IPS-11a (cell line): ENCODE measurements around the gene SCUBE3.

Experiments
- H3K4me3 ChIP-seq: one replicate; pipeline ENCODE4 v1.5.1; 2013; ENCODE audit warnings: low read depth, low read length, control low read depth

Gene SCUBE3

DNA sequence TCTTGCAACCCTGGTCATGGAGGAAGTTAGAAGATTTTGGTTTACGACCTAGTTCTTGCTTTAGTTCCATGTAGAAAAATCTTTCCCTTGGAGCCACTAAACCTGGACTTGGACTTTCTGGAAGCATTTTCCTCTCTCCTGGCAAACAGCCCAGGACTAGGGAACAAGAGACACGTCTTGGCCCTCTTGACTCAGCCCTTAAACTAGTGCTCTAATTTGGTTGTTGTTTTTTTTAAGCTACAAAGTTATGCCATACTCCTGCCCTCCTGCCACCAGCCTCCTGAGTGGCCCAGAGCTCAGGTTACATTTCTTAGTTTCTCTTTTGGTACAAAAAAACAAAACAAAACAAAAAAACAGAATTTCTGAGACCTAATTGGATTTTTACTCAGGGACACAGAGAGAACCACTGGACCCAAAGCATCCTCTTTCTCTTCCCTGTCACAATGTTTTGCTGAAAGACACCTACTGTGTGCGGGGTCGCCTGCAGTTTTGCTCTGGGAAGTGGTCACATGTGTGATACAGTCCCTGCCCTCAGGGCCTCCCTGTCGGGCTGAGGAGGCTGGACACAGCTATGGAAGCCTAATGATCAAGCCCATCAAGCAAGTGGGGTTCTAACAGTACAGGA, 32.3 kb upstream of the SCUBE3 start:
- H3K4me3 ChIP-seq, result no peak overlapping the region

DNA sequence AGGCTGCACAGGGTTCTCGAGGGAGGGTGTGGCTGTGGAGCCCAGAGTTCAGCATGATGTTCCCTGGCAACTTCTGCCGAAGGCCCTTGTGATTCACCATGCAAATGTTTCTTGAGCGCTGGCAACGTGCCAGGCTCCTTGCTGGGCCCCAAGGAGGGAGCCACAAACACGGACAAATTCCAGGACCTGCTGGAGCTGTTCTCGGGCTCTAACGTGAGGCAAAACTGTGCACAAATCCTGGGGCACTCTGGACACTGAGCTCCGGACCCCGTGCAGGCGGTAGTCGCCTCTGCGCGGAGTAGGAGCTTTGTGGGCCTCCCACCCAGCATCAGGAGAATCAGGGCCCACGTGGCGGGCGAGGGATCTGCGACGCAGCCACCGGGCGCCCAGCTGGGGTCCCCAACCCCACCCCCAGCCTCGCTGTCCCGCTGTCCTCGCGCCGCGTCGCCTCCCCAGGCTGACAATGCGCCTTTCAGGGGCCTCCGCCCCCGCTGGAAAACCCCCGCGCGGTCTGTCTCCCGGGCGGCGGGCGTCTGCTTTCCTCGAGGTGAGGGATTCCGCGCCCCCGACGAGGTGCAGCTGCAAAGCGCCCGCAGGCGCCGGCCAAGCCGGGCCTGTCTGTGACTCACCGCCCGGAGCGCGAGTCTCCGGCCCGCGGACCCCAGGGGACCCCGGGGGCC, 31.7 kb upstream of the SCUBE3 start:
- H3K4me3 ChIP-seq, result no peak overlapping the region

DNA sequence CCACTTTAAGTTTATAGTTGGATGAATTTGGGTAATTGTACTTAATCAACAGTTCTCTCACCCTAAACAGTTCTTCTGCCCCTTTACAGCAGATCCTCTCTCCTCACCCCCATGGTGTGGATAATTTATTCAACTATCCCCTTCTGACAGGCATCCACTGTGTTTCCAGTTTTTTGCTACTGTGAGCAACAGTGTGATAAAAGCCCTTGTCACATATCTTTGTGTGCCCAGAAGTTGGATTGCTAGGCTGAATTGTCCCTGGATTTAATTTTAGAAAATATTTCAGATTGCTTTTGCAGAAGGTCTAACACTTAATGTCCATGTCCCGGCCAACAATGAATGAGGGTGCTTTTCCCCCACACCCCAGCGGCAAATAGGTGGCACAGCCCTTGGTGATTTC, 30.5 kb upstream of the SCUBE3 start:
- H3K4me3 ChIP-seq, result no peak overlapping the region

DNA sequence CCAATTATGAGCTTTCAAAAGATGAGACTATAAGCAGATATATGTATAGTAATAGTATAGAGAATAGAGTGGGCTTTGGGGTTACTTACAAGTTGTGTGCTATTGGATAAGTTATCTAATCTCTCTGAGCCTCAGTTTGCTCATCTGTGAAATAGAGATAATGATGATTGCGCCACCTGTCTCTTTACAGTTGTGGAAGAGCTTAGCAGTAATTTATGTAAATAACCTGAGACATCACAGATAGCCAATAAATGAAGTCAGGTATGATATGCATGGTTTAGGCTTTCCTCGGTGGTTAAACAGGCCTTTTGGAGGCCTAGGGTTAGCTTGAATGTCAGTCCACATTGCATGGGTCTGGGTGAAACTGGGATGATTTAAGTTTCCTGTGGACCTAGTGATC, 29.8 kb upstream of the SCUBE3 start:
- no peak overlapping the region for H3K4me3 ChIP-seq

DNA sequence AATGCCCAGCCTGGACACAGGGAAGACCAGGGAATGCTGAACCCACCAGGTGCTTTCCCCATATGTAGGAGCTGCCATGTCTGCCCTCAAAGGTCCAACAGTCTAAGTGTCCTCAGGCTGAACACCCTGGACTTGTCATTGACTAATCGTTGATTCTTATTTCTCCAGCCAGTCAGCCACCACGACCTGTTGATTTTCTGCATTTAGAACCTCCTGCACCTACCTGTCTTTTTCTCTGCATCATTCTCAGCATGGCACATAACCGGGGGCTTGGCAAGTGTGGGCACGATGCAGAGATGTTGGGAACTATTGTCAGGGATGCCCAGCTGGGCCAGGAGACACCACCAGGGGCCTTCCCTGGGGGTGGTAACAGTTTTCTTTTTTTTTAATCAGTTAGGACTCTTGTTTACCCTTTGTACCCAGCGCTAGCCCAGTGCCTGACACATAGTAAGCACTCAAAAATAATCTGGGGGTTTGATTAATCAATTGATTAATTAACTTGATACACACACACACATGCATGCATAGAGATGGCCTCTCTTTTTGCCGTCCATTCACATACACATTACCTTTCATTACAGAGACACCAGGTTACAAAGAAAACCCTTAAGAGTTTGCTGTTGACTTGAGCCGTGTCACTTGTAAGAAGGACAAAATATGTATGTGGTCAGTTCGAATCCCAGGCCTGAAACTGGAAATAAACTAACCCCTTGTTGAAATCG, 29.0 kb upstream of the SCUBE3 start:
- H3K4me3 ChIP-seq, result no peak overlapping the region

DNA sequence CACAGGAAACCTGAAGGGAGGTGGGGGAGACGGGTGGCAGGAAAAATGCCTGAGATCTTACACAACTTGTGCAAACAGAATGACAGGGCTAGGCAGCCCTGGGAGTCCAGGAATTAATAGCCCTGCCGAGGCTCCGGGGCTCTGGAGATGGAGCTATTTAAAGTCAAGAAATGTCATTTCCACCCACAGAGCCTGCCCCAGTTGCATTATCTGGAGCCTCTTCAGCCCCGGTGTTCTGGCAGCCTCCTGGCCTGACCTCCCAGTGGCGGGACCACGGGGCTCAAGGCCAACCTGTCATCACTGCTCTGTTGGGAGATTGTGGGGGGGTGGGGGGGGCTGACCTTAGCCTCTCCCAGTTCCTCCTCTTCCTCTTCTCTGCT, 28.5 kb upstream of the SCUBE3 start:
- no peak overlapping the region for H3K4me3 ChIP-seq

DNA sequence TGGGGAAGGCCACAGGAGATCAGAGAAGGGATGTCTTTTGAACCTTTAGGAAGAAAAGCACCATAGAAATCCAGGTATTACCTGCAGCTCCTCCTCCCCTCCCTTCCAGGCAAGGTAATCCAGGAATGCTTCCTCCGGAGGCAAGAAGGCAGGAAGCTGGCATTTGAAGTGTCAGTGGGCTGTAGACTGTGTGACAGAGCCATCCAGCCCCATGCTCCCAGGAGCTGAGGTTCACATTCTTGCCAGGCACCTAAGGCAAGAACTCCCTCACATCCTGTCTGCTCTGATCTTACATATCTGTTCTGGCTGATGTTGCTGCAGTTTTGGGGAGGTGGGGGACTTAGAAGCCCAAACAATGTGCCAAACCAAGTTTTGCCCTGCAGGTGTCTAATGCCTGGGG, 27.8 kb upstream of the SCUBE3 start:
- no peak overlapping the region for H3K4me3 ChIP-seq

DNA sequence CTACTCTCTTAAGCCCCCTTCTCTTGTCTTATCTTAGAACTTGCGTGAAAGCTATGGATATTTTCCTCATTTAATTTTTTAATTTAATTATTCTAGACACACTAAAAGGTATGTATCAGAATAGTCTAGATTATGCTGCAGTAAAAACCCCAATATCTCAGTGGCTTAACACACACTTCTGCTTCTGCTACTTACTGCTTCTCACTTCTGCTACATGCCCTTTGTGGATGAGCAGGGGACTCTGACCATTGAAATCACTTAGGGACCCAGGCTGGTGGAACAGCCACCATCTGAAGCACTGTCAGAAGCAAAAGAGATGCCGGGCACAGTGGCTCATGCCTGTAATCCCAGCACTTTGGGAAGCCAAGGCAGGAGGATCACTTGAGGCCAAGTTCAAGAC, 27.2 kb upstream of the SCUBE3 start:
- no peak overlapping the region for H3K4me3 ChIP-seq

DNA sequence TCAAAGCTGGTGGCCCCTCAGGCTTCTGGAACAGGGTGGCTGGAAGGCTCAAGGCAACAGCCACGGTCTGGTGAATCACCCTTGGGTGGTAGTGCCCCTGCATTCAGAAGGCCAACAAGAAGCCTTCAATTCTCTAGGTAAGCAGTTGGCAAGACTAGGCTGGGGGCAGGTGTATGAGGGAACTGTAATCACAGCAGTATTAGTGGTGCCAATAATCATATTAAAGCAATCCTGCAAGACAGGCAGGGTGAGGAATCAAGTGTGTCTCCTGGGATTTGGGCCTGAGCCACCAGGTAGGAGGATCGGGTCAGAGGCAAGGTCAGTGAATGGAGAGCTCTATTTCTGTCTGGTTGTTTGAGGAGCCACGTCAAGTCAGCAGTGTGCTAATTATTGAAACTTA, 24.9 kb upstream of the SCUBE3 start:
- H3K4me3 ChIP-seq, result no peak overlapping the region

DNA sequence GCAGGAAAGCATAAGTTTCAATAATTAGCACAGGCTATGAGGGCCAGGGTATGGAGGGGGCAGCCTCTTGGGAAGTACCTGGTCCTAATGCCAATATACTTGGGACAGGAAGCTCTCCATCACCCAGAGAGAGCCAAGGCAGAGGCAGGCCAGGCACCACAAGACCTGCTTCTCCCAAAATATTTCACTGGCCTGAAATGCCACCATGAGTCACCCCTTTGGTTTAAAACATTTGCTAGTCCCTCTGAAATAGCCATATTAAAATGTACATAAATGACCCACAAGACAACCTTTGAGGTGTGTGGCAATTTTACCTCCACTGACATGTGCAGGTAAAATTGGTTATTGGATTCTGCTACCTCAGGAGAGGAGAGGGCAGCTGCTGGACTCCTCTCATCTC, 23.4 kb upstream of the SCUBE3 start:
- no peak overlapping the region for H3K4me3 ChIP-seq

DNA sequence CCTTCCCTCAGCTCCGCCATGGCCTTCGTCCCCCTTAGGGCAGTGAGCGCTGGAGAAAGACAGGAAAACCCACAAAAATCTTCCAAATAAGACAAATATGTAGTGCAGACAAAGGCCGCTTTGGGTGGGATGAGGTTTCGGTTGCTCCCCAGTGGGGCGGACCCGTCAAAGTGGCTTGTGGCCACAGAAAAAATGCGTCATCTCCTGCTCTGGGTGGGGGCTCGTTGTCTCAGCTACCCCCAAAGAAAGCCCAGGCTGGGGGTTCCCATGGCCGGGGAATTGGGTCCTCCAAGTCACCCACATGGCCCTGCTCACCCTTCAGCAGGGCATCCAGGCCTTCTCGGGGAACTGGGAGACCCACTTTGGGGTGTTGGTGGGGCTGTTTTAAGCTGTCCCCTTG, 21.9 kb upstream of the SCUBE3 start:
- H3K4me3 ChIP-seq, result no peak overlapping the region

DNA sequence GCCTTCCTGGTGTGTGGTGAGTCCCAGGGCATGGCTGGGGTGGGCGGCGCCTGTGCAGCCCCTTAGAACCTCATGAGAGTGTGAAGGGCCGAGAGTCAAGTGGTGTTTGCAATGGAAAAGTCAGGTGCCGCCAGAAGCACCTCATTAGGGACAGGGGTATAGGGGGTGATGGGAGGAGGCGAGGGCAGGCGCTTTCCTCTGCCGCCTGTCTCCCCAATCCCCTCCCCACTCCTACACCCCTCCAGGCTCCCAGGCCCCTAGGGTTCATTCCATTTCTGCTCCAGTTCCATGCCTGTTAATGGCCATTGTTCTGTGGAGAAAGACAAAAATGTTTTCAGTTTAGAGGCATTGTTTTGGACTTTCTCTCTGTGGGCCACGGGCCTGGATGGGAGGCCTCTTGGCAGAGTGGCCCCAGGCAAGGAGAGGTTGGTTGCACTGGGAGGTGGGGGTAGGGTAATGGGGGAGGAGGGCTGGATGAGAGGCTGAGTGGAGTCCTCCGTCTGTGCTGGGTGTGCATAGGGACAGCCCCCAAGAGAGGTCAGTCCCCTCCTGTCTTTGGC, 21.4 kb upstream of the SCUBE3 start:
- H3K4me3 ChIP-seq, result no peak overlapping the region

DNA sequence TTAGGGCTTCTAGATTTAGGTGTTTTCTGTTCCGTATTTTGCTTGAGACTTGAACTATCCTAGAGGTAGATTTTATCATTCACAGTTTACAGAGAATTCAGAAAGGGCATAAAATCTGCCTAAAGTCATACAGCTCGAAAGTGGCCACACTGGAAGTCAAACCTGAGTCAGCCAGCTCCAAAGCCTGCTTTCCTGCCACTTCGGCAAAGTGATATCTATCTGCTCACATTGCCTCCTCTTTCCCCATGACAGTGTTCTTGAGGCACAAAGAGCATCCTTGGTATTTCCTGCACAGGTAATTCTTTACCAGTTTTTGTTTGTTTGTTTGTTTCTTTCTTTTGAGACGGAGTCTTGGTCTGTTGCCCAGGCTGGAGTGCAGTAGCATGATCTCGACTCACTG, 19.4 kb upstream of the SCUBE3 start:
- no peak overlapping the region for H3K4me3 ChIP-seq

DNA sequence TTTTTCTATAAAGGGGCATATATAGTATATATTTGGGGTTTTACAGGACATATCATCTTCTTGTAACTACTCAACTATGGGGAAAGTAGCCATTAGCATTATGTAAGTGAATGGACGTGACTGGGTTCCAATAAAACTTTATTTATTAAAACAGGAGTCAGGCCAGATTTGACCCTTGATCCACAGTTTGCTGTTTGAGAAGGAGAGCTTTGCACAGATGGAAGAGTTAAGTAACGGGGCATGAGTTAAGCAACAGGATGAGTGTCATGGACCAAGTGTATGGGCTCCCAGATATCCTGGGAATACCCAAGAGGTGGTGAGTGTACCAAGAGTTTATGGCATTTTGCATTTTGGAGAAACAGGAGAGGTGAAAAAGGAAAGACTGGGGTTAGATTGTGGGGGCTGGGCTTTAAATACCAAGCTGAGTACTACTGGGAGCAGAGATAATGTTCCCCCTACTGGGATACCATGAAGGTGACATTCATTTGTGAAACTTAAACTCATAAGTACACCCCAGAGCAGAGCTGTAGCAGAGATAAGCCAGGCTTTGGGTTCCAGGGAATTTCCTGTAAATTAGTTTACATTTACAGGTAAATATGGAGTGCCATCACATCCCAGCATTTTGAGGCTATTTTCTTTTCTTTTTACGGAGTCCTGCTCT, 18.5 kb upstream of the SCUBE3 start:
- no peak overlapping the region for H3K4me3 ChIP-seq

DNA sequence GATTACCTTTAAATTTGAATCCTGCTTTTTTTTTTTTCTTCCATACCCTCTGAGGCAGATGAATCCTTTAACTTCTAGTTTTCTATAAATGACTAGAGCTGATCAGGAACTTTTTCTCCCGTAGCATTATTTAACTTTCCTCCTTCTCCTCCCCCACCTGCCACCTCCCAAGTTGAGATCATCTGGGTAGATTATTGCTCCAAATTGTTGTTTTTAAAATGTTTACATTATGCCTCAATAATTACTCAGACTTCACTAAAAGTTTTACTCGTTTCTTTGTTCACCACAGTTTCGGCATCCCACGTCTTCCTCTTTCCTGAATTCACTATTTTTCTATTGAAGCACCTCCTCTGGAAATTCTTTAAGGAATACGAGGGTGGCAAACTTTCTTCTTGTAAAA, 16.6 kb upstream of the SCUBE3 start:
- no peak overlapping the region for H3K4me3 ChIP-seq

DNA sequence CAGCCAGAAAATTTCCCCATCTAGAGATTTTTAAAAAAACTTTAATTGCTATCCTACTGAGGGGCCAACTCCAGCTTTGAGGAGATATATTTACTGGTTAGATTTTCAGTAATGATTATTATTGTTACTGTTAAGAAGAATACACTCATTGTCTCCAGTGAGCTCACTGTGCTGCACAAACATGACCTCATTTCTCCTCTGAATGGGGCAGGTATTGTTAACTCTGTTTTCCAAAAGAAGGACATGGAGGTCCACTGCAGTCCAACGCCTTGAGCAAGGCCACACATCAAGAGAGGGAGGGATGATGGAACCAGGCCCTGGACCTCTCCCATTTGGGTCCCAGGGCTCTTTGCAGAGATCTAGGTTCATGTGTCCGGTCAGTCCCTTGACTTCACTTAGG, 13.9 kb upstream of the SCUBE3 start:
- H3K4me3 ChIP-seq, result no peak overlapping the region

DNA sequence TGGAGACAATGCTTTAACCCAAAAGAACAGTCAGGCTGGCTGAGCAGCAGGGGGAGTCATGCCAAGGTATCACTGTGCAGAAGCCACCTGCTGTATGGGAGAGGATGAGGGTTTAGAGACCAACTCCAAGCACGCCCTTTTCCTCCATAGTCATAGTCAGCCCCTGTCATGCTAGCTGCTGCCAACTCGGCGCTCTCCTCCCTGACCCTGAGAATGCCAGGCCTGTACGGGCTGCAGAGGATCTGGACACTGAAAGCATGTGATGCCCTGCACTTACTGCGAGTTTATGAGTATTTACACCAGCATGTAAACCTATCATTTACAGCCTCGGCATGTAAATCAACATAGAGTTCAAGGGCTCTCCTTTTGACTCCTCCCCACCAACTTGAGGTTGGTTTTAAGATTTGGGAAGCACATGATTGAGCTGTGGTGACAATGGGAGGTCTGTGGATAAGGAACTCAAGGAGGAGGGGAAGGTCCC, 11.7 kb upstream of the SCUBE3 start:
- H3K4me3 ChIP-seq, result no peak overlapping the region

DNA sequence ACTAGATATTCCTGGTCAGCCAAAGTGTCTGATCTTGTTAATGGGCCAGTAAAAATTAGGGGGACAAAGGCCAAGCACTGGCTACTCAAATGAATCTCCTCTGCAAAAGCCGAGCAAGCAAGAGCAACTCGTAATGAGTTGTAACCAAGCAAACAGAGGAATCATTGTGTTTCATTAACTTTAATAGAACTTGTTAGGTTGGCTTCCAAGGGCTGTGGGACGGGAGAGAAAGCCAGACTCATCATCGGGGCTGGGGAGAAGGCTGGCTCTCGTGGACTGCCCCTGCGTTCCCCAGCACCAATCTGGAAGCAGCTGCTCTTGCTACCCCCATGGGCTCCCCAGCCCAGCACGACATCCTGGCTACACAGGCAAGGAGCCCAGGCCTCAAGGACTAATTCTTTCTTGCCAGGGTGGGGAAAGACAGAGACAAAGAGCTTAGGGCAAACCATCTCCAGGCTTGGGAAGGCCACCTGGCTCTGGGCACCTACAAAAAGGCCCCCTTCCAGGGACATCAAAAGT, 10.5 kb upstream of the SCUBE3 start:
- no peak overlapping the region for H3K4me3 ChIP-seq

DNA sequence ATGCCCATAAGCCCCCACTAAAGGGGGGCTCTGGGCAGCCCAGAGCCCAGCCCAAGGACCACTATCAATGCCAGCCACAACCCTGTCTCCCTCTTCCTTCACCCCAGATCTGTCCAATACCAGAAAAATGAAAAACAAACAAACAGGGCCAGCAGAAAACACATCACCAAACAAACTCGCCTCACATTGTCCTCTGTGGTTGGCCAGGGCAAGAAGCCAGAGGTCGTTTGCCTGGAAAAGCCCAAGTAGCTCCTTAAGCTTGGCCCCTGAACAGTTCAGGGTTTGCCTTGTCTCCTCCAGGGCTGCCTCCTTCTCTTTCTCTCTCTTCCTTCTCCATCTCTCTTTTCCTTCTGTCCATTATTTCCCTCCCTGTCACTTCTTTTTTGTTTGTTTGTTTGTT, 10.1 kb upstream of the SCUBE3 start:
- H3K4me3 ChIP-seq, result no peak overlapping the region

DNA sequence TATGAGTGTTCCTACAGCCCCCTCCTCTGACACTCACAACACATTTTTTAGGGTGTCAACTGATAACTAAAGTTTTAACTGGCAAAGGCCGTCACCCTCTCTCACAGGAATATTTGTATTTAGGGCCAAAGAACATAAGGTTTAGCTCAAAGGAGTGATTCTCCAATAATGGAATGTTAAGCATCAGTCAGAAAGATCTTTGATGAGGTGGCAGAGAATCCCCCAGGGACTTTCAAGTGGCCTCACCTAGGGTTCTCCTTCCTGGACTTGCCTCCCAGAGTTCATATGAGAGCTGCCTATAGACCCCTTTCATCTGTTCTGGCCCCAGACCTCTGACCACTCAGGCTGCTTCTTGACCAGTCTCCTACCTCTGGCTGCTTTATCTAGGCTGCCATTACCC, 7.4 kb upstream of the SCUBE3 start:
- no peak overlapping the region for H3K4me3 ChIP-seq

DNA sequence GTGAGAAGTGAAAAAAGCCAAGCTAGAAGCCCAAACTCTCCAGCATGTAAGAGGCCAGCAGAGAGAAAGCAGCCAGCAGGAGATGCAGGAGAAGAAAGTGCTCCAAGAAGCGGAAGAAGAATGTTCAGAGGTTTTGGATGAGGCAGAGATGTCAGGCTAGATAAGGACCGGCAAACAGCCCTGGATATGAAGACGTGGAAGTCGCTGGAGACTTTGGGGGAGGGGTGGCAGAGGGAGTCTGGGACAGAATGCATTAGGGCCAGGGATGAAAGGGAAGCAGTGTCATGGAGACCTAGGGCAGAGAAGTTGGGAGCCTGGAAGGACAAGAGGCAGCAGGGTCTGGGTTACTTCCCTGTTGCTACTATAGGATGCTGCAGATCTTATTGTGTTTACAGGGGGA, 5.3 kb upstream of the SCUBE3 start:
- H3K4me3 ChIP-seq, result no peak overlapping the region
